GM18951 (cell line): Measurements from ENCODE around the gene KCNJ12.
"Not testable (repeated sequence)": the region's sequence is repeated elsewhere in the genome, so short reads cannot be mapped to it uniquely, and the experiment has no call there.

ENCODE experiments used
- POLR2A ChIP-seq: IDR thresholded peaks from 4 replicates; pipeline ENCODE4 v1.6.1; 2011; ENCODE audit warnings: mild to moderate bottlenecking; ENCODE audit not compliant: insufficient read length, insufficient read depth; ENCODE audit errors: extremely low read depth
- in situ Hi-C: fragments of 300-500 bp; cut with MboI; formaldehyde crosslinking; loops from one replicate; pipeline ENCODE4 v1.12.0; 2022; ENCODE audit warnings: low sequenced_read_pairs, mixed read lengths, inconsistent platforms; ENCODE audit not compliant: unreplicated experiment

The KCNJ12 gene

GRCh38 chr17:21345236-21345635 lies 30.9 kb upstream of the KCNJ12 start:
- TF ChIP-seq POLR2A: no peak

DNA sequence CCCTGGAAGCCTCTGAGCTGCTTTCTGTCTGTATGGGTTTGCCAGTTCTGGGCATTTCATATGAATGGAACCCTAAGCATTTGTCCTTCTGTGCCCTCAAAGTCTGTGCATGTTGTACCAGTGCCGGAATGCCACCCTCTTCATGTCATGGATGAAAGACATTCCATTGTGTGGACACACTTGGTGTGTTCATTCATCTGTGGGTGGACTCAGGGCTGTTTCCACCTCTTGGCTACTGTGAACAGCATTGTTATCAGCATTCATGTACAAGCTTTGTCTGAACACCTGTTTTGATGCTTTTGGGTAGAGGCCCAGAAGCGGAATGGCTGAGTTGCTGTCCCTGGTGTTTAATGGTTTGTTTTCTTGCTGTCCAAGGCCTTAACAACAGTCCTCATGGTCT lies 30.1 kb upstream of the KCNJ12 start:
- in situ Hi-C loops: loop anchor here (10.0 kb wide), 1 partner anchor 399 kb away; no protein-coding TSS in a partner anchor

More at GRCh38 chr17:21345236-21345635, 30.9 kb upstream of the KCNJ12 start:
- in situ Hi-C loops: loop anchor here (10.0 kb wide), 1 partner anchor 400 kb away; no protein-coding TSS in a partner anchor

DNA sequence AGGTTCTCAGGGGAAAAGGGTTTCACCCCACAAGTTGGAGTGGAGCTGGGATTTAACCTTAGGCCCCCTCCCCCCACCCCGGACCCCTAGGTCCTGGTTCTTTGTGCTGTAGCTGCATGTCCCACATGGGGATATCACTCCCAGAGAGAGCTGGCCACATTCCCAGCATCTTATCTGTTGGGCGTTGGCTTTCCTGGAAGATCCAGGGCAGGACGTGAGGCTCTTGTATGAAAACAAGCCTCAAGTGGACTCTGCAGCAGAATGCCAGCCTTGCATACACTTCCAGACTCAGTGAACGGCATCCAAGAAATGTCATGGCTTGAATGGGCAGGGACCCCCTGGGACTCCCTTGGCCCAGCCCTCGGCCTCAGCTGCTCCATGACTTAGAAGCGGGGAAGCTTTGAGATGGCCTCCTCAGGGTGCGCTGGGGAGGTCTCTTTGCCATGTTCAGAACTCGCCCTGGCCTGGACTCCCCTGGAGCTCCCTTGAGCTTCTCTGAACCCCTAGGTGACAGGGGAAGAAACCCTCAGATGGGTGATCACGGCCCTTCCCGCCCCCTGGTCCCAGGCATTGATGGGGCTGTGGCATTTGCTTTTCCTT lies 29.4 kb upstream of the KCNJ12 start:
- in situ Hi-C loops: loop anchor here (10.0 kb wide), 1 partner anchor 398 kb away; no protein-coding TSS in a partner anchor

GRCh38 chr17:21347660-21348059 lies 28.5 kb upstream of the KCNJ12 start:
- in situ Hi-C loops: loop anchor here (10.0 kb wide), 1 partner anchor 397 kb away; no protein-coding TSS in a partner anchor

DNA sequence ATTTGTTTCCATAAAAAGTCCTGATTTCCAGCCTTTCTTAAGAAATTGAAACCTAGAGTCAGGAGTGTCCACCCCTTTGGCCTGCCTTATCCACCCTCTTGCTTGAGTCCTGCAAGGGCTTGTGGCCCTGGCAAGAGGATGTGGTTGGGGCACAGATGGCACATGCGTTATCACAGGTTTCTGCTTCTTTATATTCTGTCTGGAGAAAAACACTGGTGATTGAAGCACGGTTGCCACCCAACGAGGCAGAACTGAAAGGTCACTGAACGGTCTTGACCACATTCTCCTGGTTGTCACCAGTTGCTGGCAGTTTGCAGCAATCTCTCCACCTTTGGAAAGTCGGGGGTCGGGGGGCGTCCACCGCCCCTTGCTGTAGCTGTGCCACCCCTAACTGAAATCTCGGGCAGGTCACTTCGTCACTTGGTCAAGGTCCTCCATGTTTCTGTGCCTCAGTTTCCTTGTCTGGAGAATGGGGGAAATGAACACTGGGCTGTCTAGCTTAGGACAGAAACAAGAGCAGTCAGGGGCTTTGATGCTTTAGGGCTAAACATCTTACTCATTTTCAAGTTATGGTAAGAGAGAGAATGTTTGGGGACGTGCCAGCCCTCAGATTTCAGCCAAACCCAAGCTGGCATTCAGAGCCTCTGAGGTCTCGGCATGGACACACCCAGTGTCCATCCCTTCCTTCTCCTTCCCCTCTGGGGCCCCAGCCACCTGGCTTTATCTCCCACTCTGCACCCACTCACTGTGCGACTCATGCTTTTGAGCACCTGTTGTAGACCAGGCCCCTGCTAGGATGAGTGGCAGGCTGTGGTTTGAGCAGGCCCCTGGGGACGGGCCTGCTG lies 27.9 kb upstream of the KCNJ12 start:
- in situ Hi-C loops: loop anchor here (10.0 kb wide), 1 partner anchor 396 kb away; no protein-coding TSS in a partner anchor

- in situ Hi-C loops: loop anchor here (10.0 kb wide), 1 partner anchor 396 kb away; no protein-coding TSS in a partner anchor
Observed at GRCh38 chr17:21348926-21349261, 27.3 kb upstream of the KCNJ12 start.

GRCh38 chr17:21349358-21350050 lies 26.7 kb upstream of the KCNJ12 start:
- in situ Hi-C loops: loop anchor here (10.0 kb wide), 1 partner anchor 395 kb away; no protein-coding TSS in a partner anchor

- in situ Hi-C loops: not testable (repeated sequence)
Observed at GRCh38 chr17:21350495-21350894, 25.7 kb upstream of the KCNJ12 start.

- TF ChIP-seq POLR2A: no peak
- in situ Hi-C loops: no loop called here
Observed at GRCh38 chr17:21351366-21352065, 24.6 kb upstream of the KCNJ12 start.

GRCh38 chr17:21352221-21352980 lies 23.8 kb upstream of the KCNJ12 start:
- in situ Hi-C loops: no loop called here
- no peak for TF ChIP-seq POLR2A

DNA sequence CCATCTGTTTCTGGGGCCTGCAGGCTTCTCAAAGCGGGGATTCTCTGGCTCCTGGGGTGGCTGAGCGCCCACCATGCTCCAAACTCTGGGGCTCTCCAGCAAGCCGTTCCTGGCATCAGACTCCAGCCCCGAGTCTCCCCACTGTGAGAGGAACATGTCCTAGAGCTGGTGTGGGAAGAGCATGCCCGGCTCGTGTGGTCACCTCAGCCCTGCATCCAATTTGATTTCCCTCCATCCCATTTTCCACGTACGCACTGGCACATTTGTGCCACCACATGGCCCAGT lies 23.2 kb upstream of the KCNJ12 start:
- no peak for TF ChIP-seq POLR2A
- in situ Hi-C loops: no loop called here

GRCh38 chr17:21353326-21354010 lies 22.7 kb upstream of the KCNJ12 start:
- in situ Hi-C loops: no loop called here
- no peak for TF ChIP-seq POLR2A
